GM18909 (cell line): ENCODE results near the gene ZSCAN2.
"Not testable (repeated sequence)": the region's sequence is repeated elsewhere in the genome, so short reads cannot be mapped to it uniquely, and the experiment has no call there.

Experiments
- ATAC-seq: cut with Tn5 transposase; IDR thresholded peaks from one replicate; pipeline ENCODE4 v1.9.1; 2021; ENCODE audit warnings: mild to moderate bottlenecking; ENCODE audit not compliant: unreplicated experiment, poor library complexity

The ZSCAN2 gene

GRCh38 chr15:84600687-84601554 lies at the start of gene ZSCAN2:
TSS of gene ZSCAN2 (plus strand) at chr15:84601009. CDS start at chr15:84603928, 2,919 bp downstream.
- peak; percentile 97 for ATAC-seq

DNA sequence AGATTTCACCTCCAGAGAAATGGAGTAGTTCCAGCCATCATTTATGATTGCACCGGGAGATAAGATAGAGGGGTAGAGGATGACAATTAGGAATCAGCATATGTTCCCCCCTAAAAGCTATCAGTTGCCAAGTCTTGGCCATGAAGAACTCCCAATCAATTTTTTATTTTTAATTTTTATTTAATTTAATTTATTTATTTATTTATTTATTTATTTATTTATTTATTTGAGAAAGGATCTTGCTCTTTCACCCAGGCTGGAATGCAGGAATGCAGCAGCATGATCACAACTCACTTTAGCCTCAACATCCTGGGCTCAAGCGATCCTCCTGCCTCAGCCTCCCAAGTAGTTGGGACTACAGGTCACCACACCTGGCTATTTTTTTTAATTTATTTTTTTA lies 49.2 kb upstream of the ZSCAN2 start:
- not testable (repeated sequence) for ATAC-seq

GRCh38 chr15:84552896-84553295 lies 47.9 kb upstream of the ZSCAN2 start:
- ATAC-seq, result no peak

GRCh38 chr15:84556690-84557089 lies 44.1 kb upstream of the ZSCAN2 start:
- not testable (repeated sequence) for ATAC-seq

DNA sequence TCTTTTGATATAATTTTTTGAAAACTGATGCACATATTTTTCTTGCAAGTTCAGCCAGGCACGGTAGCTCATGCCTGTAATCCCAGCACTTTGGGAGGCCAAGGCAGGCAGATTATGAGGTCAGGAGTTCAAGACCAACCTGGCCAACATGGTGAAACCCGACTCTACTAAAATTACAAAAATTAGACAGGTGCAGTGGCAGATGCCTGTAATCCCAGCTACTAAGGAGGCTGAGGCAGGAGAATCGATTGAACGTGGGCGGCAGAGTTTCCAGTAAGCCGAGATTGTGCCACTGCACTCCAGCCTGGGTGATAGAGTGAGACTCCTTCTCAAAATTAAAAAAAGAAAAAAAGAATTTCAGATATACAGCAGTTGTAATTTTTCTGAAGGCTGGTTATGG lies 32.8 kb upstream of the ZSCAN2 start:
- not testable (repeated sequence) for ATAC-seq

- no peak for ATAC-seq
Measured at GRCh38 chr15:84570164-84570735, 30.6 kb upstream of the ZSCAN2 start.

DNA sequence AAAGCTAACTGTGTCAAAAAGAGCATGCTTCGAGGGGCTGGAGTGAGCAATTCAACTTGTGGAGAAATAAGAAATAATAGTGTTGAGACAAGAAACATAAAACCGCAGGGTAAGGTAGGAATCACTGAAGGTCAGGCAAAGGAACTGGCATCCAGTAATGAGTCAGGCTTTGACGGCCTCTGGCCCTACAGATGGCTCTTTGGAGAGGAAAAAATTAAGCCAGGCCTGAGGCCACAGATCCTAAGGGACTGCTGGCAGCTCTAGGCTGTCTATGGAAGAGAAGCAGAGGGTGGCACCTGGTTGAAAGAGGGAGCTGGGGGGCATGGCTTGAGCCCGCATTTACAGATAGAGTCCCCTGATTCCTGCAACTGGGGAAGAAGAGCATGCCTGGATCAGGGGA lies 28.6 kb upstream of the ZSCAN2 start:
- no peak for ATAC-seq

- no peak for ATAC-seq
Measured at GRCh38 chr15:84575493-84575892, 25.3 kb upstream of the ZSCAN2 start.

DNA sequence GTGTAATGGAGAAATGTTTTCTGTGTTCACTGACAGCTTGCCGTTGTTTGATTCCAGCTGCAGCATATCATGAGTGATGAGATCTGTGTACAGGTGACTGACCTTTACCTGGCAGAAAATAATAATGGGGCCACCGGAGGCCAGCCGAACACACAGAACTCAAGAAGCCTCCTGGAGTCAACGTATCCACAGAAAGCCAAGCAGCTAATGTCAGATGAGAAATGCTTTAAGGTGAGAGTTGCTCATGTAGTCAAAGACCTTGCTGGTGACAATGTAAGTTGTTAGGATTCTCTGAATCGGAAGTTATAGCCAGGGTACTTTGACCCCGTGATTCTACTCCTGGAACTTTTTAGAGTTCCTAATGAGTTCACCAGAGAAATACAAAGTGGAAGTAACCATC lies 22.9 kb upstream of the ZSCAN2 start:
- ATAC-seq, result not testable (repeated sequence)

GRCh38 chr15:84579261-84579721 lies 21.5 kb upstream of the ZSCAN2 start:
- ATAC-seq, result not testable (repeated sequence)

- ATAC-seq, result not testable (repeated sequence)
Measured at GRCh38 chr15:84581676-84582428, 19.0 kb upstream of the ZSCAN2 start.

GRCh38 chr15:84582583-84583157 lies 18.1 kb upstream of the ZSCAN2 start:
- ATAC-seq, result no peak

DNA sequence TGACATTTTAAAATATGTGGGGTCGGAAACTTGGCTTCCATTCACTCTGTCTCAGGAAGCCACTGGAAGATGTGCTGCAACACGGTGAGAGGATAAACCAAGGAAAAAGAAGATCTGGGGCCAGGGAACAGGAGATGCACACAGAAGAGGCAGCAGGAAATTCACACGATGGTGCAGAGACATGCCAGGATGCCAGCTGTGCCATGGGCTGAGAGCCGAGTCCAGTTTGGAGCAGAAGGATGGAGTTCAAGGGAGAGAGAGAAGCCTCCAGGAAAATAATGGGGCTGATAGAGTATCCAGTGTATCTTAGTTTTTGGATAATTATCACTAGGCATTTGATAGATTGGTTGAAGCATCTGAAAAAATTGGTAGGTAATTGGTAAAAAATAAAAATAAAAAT lies 16.9 kb upstream of the ZSCAN2 start:
- not testable (repeated sequence) for ATAC-seq

- ATAC-seq, result no peak
Measured at GRCh38 chr15:84586696-84587095, 14.1 kb upstream of the ZSCAN2 start.

- peak; percentile 98 for ATAC-seq
Measured at GRCh38 chr15:84588053-84588874, 12.5 kb upstream of the ZSCAN2 start.

DNA sequence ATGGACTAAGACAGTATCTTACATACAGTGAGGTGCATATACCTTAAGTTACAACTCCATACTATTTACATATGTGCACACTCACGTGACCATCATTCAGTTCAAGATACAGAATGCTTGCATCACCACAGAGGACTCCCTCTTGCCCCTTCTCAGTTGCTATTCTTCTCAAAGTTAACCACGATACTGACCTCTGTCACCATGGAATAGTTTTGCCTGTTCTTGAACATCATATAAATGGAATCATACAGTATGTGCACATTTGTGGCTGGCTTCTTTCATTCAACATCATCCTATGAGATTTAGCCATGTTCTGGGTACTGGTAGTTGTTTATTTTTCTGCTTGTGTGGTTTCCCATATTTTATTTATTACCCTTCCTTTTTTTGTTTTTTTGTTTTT lies 10.4 kb upstream of the ZSCAN2 start:
- no peak for ATAC-seq

- no peak for ATAC-seq
Measured at GRCh38 chr15:84591815-84592214, 9.0 kb upstream of the ZSCAN2 start.

DNA sequence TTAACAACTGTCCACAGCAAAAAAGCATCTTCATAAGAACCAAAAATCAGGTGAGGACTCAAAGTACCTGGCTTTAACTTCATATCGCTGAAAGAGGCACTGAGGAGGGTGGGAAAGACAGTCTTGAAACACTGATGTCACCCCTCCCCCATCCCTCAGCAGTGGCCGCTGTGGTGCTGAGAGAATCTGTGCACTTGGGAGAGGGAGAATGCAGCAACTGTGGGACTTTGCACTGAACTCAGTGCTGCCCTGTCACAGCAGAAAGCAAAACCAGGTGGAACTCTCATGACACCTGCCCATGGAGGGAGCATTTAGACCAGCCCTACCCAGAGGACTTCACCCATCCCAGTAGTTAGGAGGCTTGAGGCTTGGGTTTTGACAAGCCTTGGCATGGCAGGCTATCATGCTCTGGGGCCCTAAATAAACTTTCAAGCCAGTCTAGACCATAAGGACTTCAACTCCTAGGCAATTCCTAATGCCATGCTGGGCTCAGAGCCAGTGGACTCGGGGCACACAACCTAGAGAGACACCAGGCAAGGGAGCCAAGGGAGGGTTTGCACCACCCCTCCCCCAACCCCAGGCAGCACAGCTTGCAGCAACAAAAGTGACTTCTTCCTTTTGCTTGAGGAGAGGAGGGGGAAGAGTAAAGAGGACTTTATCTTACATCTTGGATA lies 6.1 kb upstream of the ZSCAN2 start:
- ATAC-seq, result no peak

- ATAC-seq, result no peak
Measured at GRCh38 chr15:84595660-84596059, 5.1 kb upstream of the ZSCAN2 start.
